NCI-H2171 treated with DMSO at 0.1 percent for 48 hours (cell line): ENCODE results near the gene TCF7L1.

Source experiments
- DNase-seq: peaks from one replicate; lab custom pipeline; 2025; lab: John Stamatoyannopoulos, UW

Gene TCF7L1

DNA sequence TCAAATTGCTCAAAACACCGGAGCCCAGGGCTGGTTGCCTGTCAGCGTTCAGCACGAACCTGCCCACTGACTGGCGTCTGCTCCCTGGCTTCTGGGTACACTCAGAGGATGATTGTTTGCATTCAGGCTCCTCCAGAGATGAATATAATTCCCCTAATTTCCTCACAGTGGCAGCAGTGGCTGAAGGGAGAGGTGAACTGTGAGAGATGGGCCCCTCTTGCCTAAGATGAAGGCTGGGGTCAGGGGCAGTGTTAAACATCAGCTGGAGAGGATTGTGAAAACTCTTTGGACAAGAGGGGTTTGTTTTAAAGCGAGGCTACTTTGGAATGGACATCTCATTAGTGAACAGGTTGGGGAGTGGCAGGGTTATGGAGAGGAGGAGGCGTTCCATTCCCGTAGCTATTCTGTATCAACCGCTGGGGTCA, 31.0 kb downstream of the TCF7L1 start:
- DNase-seq, result no peak

DNA sequence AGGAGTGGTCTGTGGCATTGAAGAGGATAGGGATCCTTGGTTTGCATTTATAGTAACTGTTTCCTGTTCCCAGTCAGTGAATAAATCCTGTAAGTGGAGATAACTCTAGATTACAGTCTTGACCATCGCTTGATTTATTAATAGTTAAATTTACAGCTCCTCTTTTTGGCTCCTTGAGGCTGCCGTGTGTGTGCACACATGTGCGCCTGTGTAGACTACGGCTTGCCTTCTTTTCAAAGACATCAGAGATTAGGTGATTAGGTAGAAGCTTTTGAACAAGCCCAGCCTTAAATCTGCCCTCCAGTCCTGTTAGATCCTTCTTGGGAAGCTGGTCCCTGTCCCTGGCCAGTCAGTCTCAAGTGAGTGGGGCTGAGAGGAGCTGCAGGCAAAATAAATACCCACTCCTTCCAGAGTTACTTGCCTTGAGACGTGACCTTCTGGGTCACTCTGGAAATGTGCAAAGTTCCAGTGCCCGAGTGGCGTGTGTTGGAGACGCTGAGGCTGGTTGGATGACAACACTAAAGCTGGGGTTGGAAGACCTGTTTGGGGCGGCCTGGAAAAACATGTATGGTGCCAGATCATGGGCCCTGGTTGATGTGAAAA, 32.0 kb downstream of the TCF7L1 start:
- no peak for DNase-seq

DNA sequence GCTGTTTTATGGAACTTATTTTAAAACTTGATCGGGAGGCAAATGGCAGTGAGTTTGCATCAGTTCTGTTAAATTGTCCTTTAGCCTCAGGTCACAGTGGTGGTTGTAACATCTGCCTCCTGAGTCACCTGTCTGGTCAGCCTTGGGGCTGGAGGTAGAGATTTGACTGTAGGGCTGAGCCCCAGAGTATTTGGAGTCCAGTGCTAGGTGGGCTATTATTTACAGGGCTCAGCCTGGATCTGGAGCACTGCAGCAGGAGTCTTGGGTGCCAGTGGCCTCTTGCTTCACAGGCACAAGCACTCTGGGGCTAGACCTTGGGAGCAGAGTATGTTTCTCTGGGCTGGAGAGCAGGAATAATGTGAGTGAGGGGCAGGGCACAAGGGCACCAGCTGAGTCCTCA, 32.8 kb downstream of the TCF7L1 start:
- no peak for DNase-seq

DNA sequence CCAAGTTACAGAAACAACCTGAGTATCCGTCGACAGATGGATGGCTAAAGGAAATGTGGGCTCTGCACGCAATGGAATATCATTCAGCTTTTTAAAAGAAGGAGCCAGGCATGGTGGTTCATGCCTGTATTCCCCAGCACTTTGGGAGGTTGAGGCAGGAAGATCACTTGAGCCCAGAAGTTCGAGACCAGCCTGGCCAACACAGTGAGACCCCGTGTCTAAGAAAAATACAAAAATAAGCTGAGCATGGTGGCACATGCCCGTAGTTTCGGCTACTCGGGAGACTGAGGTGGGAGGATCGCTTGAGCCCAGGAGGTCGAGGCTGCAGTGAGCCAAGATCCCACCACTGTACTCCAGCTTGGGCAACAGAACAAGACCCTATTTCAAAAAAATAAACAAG, 34.3 kb downstream of the TCF7L1 start:
- DNase-seq, result no peak

DNA sequence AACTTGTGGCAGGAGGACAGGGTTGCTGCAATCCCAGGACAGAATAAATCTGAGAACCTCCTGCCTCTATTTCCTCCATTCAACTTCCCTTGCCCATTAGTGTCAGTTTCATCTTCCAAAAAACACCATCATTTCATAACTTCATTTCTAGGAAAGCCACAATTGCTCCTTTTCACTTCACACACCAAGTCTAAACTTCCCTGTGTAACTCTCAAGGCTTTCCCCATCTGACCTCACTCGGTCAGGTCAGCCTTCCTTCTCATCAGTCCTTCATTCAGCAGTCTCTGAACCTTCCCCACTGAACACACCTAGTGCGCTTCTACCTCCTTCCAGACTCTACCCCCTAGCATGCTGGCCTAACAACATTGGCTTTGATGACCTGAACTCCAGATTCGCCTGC, 35.8 kb downstream of the TCF7L1 start:
- DNase-seq, result no peak

DNA sequence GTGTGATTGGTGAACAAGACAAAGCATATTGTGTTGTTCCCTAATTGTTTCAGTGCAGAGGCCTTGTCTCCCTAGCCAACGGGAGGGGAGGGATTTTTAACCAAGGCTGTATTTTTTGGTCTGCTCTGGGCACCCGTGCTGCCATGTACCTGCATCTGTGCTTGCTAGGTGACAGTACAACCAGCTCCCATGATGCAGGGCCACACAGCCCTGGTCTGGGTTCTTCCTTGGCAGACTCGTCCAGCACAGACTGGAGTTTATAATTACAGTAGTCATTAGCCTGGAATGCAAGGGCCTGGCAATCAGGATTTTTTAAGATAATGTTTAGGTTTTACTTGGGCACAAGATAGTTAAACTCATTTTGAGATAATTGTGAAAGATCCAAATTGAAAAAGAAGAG, 36.4 kb downstream of the TCF7L1 start:
- DNase-seq, result no peak

DNA sequence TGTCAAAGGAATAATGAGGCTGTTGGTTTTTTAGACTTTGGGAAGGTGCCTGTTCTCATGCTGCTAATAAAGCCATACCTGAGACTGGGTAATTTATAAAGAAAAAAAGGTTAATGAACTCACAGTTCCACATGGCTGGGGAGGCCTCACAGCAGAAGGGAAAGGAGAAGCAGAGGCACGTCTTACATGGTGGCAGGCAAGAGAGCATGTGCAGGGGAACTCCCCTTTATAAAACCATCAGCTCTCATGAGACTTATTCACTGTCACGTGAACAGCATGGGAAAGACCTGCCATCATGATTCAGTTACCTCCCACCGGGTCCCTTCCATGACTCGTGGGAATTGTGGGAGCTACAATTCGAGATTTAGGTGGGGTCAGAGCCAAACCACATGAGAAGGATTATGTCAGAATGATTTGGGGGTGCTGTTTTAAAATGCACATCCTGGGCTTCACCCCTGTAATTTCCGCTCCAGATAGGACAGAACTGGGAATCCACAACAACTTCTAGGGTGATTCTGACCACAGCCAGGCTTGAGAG, 37.8 kb downstream of the TCF7L1 start:
- no peak for DNase-seq

DNA sequence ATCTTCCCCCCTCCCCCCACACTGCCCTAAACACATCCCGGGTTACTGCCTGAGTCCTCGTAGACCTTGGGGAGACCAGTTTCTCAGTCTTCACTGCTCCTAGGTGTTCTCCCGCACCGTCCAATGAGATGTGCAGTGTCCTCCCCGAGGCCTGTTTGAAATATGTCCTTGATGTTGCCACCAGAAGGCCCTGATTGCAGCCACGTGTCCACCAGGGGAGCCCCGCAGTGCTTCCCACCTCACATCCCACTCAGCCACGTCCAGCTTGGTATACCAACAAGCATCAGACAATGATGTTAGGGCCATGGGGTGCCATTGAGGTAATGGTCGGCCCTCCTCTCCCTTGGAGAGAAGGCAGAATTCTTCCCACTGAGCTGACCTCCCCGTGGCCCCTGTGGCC, 38.7 kb downstream of the TCF7L1 start:
- no peak for DNase-seq

DNA sequence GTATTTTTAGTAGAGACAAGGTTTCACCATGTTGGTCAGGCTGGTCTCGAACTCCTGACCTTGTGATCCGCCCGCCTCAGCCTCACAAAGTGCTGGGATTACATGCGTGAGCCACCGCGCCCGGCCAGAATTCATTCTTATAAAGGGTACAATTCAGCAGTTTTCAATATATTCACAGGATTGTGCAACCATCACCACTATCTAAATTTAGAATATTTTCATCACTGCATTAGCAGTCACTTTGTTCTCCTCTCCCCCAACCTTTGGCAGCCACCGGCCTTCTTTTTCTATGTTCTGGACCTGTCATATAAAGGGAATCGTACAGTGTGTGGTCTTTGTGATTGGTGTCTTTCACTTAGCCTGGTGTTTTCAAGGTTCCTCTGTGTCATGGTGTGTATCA, 40.7 kb downstream of the TCF7L1 start:
- DNase-seq, result no peak

DNA sequence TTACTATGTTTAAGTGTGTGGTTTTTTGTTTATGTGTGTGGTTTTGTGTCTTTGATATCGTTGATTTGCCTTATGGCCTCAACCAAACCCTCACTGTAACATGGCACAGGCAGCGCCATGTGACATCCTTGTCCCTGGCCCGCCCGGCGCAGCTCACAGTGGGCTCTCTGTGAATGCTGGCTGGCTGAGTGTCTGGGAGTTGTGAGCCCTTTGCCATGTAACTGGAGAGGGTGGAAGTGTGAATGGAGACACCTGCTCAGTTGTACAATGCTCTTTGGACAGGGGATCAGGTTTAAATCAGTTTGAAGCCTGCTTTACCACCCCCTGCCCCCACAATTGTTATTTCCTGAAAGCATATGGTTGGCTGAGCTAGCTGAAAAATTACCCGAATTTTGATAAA, 41.8 kb downstream of the TCF7L1 start:
- no peak for DNase-seq

DNA sequence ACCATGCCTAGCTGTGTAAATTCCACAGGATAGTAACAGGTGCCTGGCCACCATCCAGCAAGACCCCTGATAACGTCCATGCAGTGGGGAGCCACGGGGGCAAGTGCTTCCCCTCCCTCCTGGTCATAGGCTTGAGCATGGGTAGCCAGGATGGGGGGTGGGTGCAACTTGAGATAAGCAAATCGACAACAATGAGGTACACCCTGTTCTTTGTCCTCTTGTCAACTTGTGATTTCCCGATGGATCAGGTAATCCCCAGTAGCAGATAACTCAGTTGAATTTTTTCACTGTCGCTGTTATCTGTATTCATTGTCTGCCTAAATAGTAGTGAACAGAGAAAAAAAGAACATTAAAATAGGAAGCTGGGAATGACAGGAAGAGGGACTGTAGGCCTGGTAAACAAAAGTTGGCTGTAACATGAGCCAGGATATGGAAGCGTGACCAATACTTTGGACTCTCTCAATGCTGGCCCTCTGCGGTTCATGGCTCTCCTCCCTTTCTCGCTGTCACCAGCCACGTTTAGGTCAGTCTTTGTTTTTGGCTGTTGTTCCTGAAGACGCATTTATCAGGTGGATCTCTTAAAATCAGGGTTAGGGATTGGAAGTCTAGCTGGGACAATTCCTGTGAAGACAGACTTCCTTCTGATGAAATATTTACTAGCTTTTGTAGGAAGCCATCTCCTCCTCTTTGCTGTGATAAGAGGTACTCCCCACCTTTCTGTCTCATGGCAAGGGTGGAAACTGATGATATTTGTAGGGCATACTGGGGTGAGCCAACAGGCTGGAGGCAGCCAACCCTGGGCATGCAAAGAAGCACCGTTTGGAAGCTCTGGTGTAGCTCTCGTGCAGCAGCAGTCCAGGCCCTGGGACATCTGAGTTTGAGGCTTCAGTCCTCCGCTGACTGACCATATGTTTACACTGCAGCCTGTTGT, 42.4 kb downstream of the TCF7L1 start:
- no peak for DNase-seq

DNA sequence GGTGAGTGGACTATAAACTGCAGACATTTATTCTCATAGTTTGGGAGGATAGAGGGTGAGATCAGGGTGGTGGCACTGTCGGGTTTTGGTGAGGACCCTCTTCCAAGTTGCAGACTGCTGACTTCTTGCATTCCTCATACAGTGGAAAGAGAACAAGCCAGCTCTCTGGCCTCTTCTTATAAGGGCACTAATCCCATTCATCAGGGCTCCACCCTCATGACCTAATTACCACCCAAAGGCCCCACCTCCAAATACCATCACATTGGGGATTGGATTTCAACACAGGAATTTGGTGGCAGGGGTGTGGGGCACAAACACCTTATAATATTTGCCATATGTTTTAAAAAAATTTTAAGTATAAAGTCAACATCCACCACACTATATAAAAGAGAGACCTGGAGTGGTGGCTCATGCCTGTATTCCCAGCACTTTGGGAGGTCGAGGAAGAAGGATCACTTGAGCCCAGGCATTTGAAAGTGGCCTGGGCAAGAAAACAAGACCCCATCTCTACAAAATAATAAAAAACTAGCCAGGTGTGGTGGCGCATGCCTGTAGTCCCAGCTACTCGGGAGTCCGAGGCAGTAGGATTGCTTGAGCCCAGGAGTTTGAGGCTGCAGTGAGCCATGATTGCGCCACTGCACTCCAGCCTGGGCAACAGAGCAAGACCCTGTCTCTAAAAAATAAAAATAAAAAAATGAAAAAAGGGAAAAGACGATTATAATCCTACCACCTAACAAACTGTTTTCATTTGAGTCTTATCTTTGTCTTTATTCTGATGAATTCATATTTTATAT, 44.0 kb downstream of the TCF7L1 start:
- no peak for DNase-seq

DNA sequence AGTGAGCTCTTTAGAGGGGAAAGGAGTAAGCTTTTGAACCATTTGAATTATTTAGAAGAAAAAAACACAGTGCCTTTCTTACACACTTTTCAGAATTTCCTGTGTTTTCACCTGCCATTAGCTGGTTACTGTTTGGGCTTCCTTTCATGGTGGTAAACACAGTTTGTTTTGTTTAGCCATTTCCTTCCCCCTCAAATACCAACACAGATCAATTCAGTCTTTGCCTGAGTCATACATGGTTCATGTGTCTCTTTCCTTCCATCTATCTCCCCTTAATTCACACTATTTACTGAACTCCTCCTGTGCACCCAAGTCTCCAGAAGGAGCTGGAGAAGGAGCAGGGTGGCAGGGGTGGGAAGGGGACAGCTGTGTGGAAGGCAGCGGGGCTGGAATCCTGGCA, 45.0 kb downstream of the TCF7L1 start:
- DNase-seq, result no peak

DNA sequence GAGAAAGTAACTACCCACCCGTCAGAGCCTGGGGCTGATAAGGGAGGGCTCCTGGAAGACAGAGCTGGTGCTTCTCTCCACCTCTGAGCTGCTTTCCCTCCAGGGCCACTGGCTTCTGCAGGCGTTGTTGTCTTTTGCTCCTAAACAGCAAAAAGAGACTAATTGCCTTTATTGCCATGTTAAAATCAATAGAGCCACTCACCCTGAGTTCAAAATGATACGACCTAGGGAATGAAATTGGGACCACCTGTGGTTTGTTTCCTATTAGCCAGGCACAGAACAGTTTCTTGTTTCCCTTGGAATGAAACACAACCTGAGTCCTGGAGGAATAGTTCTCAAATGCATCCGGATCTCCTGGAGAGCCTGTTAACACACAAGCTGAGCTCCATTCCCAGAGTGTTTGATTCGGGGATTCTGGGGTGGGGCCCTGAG, 45.8 kb downstream of the TCF7L1 start:
- DNase-seq, result no peak

DNA sequence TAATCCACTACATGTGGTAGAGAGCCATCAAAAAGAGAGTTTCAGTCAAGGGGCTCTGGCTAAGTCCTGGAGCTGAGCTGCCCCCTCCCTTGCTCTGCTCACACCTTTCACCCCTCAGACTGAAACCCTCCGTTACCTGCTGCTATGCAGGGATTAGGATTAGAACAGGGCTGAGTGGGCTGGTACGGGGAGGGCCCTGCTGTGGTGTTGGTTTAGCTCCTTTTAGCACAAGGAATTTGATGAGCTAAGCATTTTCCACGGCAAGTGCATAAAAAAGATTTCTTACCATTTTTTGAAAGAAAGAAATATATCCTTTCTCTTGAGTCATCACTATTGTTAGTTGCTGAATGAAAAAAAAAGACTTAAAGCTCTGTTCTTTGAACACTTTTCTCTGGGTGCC, 46.3 kb downstream of the TCF7L1 start:
- DNase-seq, result no peak

DNA sequence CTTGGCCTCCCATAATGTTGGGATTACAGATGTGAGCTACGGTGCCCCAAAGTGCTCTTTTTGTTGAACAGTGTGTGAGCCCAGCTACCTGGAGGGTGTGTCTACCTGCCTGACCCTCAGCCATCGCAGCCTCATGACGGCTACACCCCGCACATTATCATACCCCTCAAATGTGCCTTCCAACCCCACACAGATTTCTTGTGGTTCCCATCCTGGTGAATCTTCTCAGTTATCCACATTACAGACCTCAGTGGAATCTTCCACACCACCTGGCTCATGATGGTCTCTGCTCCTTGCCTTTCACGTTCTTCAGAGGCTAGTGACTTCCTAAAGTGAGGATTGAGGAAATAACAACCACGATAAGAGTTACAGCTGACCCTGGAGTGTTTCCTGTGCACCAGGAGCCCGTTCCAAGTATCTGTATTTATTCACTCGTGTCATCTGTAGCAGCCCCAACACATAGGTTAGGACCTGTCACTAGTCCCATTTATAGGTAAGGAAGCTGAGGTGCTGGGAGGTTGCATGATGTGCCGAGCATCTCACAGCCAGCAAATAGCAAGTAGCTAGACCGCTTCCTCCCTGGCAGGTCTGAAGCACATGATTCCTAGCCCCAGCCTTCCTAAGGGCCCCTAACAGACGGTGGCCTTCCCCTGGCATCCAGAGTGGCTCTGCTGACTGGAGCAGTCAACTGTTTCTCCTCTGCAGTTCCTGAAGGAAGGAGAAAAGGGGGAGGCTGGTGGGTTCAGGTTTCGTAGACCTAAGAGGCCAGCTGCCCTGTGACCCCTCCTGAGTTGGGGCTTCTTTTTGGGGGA, 47.3 kb downstream of the TCF7L1 start:
- peak; percentile 28 for DNase-seq

DNA sequence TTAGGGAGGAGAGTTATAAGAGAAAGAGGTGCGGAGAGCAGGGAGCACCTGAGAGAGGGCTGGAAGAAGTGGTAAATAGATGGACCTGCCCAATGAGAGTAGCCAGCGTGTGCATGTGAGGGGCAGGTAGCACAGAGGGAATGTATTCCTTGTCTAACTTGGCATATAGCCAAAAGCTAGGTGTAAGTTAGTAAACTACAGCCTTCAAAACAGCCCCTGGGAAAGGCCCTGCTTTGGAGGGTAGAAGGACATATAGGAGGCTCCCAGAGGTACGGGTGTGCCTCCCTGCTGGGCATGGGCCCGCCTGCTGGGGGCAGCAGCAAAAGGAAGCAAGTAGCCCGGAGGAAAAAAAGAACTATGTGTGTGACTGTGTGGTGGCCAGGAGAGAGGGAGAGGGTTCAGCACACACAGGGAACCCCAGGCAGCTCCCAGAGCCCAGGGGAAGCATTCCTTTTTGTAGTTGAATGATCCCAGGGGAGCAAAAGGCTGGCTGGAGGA, 48.0 kb downstream of the TCF7L1 start:
- peak; percentile 28 for DNase-seq

DNA sequence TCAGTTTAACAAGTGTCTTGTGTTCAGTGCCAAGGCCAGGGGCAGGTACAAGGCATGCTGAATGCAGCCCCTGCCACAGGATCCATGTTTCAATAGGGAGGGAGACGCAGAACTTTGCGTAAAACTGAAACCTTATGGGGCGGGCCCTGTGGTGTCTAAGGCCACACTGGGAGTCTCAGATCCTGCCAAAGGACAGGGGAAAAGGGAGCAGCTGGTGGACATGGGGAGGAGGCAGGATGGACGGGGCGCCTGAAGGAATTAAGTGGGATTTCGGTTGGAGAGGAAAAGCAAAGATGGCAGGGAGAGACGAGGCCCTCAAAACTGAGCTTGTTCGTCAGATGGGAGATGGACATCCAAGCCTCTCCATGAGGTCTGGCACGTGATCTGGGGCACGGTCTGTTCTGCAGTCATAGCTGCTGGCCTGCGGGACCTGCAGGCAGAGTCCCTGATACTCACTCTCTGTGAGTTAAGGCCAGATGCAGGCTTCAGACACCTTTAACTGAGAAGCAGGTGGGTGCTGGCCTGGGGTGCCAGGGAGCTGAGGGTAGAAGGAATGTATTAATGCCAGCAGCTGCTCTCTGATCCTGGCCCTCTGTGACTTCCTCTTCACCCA, 48.8 kb downstream of the TCF7L1 start:
- no peak for DNase-seq

DNA sequence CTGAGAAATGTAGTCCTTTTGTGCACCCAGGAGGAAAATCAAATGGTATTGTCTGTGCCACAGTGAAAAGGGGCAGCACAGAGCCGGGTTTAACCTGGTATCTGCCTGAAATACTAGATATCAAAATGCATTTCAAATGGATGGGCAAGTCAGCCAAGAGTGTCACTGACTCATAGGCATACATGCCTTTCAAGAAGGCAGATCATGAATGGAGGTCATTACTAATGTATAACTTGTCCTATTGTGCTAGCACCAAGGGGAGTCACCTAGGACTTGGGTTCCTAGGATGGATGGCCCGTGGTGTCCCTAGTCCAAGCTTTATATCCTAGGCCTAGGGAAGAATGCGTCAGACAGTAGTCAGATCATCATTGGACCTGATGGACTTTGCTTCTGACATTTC, 49.9 kb downstream of the TCF7L1 start:
- no peak for DNase-seq

DNA sequence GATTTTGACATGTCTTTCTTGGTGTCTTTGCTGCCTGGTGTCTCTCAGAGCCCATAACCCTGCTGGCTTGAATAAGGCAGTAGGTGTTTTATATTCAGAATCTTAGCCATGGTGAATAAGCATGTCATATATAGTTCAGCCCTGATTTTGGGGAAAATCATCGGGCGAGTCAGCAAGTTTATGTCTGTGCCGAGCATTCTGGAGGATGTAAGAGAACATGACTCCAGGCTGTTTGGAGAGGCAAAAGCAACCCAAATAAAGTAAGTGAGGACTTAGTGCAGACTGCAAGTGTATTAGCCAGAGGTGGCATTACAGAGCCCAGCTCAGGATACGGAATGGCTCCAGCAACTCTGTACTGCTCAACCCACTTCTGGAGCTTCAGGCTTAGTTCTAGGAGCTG, 50.3 kb downstream of the TCF7L1 start:
- DNase-seq, result no peak

DNA sequence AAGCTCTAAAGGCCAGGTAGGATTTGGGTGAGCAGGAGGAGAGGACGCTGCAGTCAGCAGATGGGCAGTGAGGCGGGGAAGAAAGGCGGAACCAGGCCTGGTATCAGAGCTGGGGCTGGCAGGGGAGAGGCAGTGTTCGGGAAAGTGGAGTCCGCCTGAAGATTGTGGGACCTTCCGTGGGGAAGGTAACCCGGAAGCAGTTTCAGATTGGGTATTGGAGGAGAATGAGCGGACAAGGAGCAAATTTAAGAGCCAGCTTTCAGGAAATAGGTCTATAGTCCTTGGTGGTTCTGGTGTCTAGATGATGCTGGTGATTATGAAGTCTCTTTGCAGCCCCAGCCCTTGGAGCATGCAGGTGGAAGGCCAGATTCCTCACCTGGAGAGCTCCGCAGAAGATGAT, 51.0 kb downstream of the TCF7L1 start:
- DNase-seq, result no peak
